Nephron (organoid): Measurements from ENCODE around the gene PROB1.
"Not testable (repeated sequence)": the region's sequence is repeated elsewhere in the genome, so short reads cannot be mapped to it uniquely, and the experiment has no call there.

Experiments
- H3K27ac Mint-ChIP-seq, 3 experiments: 2 replicates each; pipeline ENCODE4 v1.8.0; 2020; ENCODE audit warnings: mixed read lengths in 3 of 3, mild to moderate bottlenecking in 2 of 3, moderate library complexity in 1 of 3
- H3K27me3 Mint-ChIP-seq: 2 replicates; pipeline ENCODE4 v1.8.0; 2021; ENCODE audit warnings: low read depth, mild to moderate bottlenecking, moderate library complexity, mixed read lengths
- H3K36me3 Mint-ChIP-seq: 2 replicates; pipeline ENCODE4 v1.8.0; 2020; ENCODE audit warnings: low read depth, mixed read lengths
- H3K4me1 Mint-ChIP-seq: 2 replicates; pipeline ENCODE4 v1.8.0; 2020; ENCODE audit warnings: mixed read lengths
- H3K4me3 Mint-ChIP-seq, 3 experiments: 2 replicates each; pipeline ENCODE4 v1.8.0; 2020; ENCODE audit warnings: mild to moderate bottlenecking in 3 of 3, mixed read lengths in 3 of 3, moderate library complexity in 2 of 3
- H3K9me3 Mint-ChIP-seq: 2 replicates; pipeline ENCODE4 v1.8.0; 2020; ENCODE audit warnings: mixed read lengths
- CTCF ChIP-seq, 3 experiments: fragments of 200-600 bp; sonication (generic); IDR thresholded peaks; one replicate each; pipeline ENCODE4 v1.5.0; 2021; ENCODE audit warnings: antibody characterized with exemption in 3 of 3; ENCODE audit not compliant: unreplicated experiment in 3 of 3

Gene PROB1

GRCh38 chr5:139410121-139410992 is 15.5 kb upstream of the PROB1 start:
- Mint-ChIP-seq H3K27ac (no peak overlapping the region), H3K36me3 (peaks cover 19% of the 10 kb centered on the region), H3K27me3 (no peaks in the 10 kb centered on the region), H3K4me3 (no peak overlapping the region), H3K9me3 (no peaks in the 10 kb centered on the region), H3K4me1 (peaks cover 47% of the 10 kb centered on the region)
- no peak for TF ChIP-seq CTCF (IDR thresholded peaks at IDR 0.05; ENCODE audit: unreplicated experiment in 3 of 3)

GRCh38 chr5:139409116-139409515 is 14.2 kb upstream of the PROB1 start:
- H3K9me3 Mint-ChIP-seq, H3K27ac Mint-ChIP-seq, H3K4me3 Mint-ChIP-seq, H3K27me3 Mint-ChIP-seq: not testable (repeated sequence)
- Mint-ChIP-seq H3K4me1 (peaks cover 42% of the 10 kb centered on the region), H3K36me3 (peaks cover 19% of the 10 kb centered on the region)

DNA sequence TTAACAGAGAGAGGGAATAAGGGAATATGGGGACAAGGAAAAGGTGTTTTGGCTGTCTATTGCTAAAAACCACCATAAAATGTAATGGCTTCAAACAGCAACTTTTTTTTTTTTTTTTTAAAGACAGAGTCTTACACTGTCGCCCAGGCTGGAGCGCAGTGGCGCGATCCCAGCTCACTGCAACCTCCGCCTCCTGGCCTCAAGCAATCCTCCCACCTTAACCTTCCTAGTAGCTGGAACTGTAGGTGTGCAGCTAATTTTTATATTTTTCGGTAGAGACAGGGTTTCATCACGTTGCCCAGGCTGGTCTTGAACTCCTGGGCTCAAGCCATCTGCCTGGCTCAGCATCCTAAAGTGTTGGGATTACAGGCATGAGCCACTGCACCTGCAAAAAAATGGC is 13.3 kb upstream of the PROB1 start:
- Mint-ChIP-seq H3K4me1 (peaks cover 43% of the 10 kb centered on the region), H3K27me3 (no peaks in the 10 kb centered on the region), H3K4me3 (no peak overlapping the region), H3K36me3 (peaks cover 12% of the 10 kb centered on the region), H3K9me3 (no peaks in the 10 kb centered on the region), H3K27ac (no peak overlapping the region)
- no peak for TF ChIP-seq CTCF (IDR thresholded peaks at IDR 0.05; ENCODE audit: unreplicated experiment in 3 of 3)

- Mint-ChIP-seq H3K36me3 (peaks cover 7% of the 10 kb centered on the region), H3K27ac (no peak overlapping the region), H3K27me3 (no peaks in the 10 kb centered on the region), H3K9me3 (no peaks in the 10 kb centered on the region), H3K4me3 (no peak overlapping the region), H3K4me1 (peaks cover 40% of the 10 kb centered on the region)
- no peak for TF ChIP-seq CTCF (IDR thresholded peaks at IDR 0.05; ENCODE audit: unreplicated experiment in 3 of 3)
Observed at GRCh38 chr5:139407517-139407916, 12.6 kb upstream of the PROB1 start.

DNA sequence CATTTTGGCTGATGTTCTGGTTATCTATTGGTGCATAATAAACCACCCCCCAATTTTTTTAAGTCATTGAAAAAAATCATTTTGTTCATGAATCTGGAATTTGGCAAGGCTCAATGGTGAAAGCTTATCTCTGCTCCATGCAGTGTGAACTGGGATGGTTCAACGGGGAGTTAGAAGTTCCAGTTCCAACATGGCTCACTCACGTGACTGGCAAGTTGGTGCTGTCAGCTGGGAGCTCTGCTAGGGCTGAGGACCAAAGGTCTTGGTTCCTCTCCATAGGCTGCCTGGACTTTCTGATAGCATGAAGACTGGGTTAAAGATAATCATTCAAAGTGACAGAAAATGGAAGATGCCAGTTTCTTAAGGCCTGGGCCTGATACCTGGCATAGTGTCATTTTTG is 12.1 kb upstream of the PROB1 start:
- Mint-ChIP-seq H3K9me3 (no peaks in the 10 kb centered on the region), H3K27ac (no peak overlapping the region), H3K36me3 (peaks cover 5% of the 10 kb centered on the region), H3K4me1 (peaks cover 39% of the 10 kb centered on the region), H3K27me3 (no peaks in the 10 kb centered on the region), H3K4me3 (no peak overlapping the region)
- no peak for TF ChIP-seq CTCF (IDR thresholded peaks at IDR 0.05; ENCODE audit: unreplicated experiment in 3 of 3)

DNA sequence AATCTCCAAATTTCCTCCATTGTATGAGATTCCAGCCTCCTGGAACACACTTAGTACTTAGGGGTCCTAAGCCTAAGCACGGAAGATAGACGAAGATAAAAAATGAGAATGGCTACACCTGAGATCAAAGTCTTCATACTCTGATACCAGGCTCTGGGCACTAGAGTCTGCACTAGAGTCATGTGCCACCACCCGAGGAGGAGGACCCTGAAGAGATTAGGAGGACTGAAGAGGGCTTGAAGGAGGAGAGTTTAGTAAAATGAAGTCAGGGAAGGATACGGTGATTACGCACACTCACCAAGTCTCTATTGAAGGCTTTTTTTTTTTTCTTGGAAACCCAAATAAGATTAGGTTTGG is 9.6 kb upstream of the PROB1 start:
- H3K9me3 Mint-ChIP-seq = no peaks in the 10 kb centered on the region

More for the DNA sequence above, 9.6 kb upstream of the PROB1 start:
- peaks cover 2% of the 10 kb centered on the region for H3K36me3 Mint-ChIP-seq
- H3K4me3 Mint-ChIP-seq = peak overlapping the region; percentile 90 to 96 (median 90)
- peak overlapping the region; percentile 98 to 100 (median 99) for H3K27ac Mint-ChIP-seq
- no peak for TF ChIP-seq CTCF (IDR thresholded peaks at IDR 0.05; ENCODE audit: unreplicated experiment in 3 of 3)
- no peaks in the 10 kb centered on the region for H3K27me3 Mint-ChIP-seq
- H3K4me1 Mint-ChIP-seq = peaks cover 26% of the 10 kb centered on the region
